HG03064 (cell line): Measurements from ENCODE around the gene COL24A1.
"Not testable (repeated sequence)": the region's sequence is repeated elsewhere in the genome, so short reads cannot be mapped to it uniquely, and the experiment has no call there.

Experiments
- ATAC-seq: cut with Tn5 transposase; IDR thresholded peaks from one replicate; pipeline ENCODE4 v1.9.1; 2021; ENCODE audit warnings: low read depth; ENCODE audit not compliant: unreplicated experiment

COL24A1 gene

DNA sequence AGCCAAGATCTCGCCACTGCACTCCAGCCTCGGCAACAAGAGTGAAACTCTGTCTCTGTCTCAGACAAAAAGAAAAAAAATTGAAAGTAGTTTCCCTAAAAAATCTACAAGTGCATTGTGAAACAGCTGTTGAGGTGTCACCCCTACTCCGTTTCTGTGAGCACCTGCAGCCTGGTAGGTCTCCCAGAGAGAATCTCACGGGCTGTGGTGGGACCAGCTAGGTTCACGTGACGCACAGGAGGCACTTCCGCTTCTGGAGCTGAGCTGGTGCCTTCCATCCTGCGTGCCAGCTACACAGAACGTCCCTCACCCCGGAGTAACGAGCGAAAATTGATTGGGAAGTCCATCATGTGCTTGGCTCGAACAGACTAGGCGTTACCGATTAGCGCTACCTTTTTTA lies 66.8 kb downstream of the COL24A1 start:
- no peak for ATAC-seq

GRCh38 chr1:86085741-86086409 lies 70.7 kb downstream of the COL24A1 start:
- ATAC-seq: no peak

DNA sequence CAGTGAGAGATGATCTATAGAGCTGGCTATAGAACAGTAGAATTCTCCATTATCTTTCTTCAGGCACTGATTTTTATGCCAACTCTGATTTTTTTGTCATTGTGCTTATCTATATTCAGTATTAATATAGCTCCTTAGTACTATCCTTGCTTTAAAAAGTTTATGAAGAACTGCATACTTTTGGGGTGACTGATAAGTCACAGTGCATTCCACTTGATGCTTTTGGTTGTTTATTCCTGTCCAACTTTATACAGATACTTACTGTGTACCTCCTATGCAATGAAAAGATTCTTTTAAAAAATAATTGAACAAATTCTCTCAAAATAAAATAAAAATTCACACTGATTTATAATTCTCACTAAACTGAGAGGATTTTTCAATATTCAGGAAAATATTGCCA lies 71.6 kb downstream of the COL24A1 start:
- ATAC-seq: no peak

GRCh38 chr1:86082183-86082582 lies 74.4 kb downstream of the COL24A1 start:
- ATAC-seq: no peak

DNA sequence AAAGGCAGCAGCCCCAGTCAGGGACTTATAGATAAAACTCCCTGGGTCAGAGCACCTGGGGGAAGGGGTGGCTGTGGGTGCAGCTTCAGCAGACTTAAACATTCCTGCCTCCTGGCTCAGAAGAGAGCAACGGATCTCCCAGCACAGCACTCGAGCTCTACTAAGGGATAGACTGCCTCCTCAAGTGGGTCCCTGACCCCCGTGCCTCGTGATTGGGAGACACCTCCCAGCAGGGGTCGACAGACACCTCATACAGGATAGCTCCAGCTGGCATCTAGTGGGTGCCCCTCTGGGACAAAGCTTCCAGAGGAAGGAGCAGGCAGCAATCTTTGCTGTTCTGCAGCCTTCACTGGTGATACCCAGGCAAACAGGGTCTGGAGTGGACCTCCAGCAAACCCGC lies 84.1 kb downstream of the COL24A1 start:
- not testable (repeated sequence) for ATAC-seq

- ATAC-seq: not testable (repeated sequence)
These were observed 84.7 kb downstream of the COL24A1 start for GRCh38 chr1:86071870-86072269.

GRCh38 chr1:86069757-86070145 lies 86.8 kb downstream of the COL24A1 start:
- ATAC-seq: no peak

- no peak for ATAC-seq
These were observed 87.5 kb downstream of the COL24A1 start for GRCh38 chr1:86068841-86069756.

- no peak for ATAC-seq
These were observed 88.3 kb downstream of the COL24A1 start for GRCh38 chr1:86068271-86068721.

DNA sequence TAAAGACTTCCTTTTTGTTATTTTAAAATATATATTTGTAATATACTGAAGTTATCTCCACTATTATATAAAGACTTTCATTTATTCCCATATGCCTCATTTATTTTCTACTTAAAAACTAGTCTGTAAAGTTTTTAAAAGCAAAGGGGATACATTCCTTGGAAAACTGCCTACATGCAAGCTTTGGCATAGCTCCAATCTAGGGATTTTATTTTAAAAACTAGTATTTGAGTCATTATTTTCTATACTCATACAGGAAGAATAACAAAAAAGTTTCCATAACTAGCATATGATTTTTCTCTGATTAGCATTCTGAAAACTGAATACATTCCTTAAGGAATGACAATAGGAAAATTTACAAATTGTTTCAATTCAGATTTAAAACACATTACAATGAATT lies 88.9 kb downstream of the COL24A1 start:
- ATAC-seq: no peak

DNA sequence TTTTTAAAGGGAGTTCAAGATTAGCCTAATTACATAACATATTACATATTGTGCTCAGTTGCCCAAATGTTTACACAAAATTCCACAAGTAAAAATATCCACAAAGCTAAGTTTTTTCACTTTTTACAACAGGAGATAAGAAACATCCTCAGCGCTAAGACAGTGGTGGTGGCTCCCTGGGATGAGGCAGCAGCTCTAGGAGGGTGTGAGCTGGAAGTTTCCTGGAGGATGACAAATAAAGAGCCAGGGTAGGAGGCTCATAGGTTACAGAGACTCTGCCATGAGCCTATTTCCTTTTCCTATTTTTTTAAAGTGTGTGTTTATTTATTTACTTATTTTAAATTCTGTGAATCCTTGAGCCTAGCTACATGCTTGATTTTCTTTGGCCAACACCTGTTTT lies 91.7 kb downstream of the COL24A1 start:
- ATAC-seq: no peak

- ATAC-seq: no peak
These were observed 92.9 kb downstream of the COL24A1 start for GRCh38 chr1:86063721-86064120.

GRCh38 chr1:86062453-86062852 lies 94.1 kb downstream of the COL24A1 start:
- ATAC-seq: no peak

DNA sequence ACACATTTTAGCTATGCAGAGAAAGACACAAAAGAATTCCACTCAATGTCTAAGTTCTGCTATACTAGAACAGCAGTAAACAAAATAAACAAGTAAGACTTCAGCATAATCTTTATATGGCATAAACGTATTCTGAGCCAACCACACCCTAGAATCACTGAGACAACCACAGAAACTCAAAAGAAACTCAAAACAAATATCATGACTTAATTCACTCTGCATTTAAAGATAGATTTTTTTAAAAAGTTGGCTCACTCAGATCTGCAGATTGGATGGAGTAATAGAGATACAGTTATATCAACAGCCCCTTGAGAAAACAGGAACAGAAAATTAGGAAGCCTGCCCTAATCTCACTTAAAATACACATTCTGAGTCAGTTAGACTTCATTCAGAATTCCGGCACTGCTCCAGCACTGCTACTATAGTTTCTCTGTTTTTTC lies 95.0 kb downstream of the COL24A1 start:
- ATAC-seq: no peak

DNA sequence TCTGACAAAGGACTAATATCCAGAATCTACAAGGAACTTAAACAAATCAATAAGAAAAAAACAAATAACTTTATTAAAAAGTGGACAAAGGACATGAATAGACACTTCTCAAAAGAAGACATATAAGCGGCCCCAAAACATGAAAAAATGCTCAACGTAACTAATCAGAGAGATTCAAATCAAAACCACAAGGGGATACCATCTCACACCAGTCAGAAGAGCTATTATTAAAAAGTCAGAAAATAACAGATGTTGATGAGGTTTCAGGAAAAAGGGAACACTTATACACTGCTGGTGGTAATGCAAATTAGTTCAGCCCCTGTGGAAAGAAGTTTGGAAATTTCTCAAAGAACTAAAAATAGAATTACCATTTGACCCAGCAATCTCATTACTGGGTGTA lies 102.2 kb downstream of the COL24A1 start:
- no peak for ATAC-seq

DNA sequence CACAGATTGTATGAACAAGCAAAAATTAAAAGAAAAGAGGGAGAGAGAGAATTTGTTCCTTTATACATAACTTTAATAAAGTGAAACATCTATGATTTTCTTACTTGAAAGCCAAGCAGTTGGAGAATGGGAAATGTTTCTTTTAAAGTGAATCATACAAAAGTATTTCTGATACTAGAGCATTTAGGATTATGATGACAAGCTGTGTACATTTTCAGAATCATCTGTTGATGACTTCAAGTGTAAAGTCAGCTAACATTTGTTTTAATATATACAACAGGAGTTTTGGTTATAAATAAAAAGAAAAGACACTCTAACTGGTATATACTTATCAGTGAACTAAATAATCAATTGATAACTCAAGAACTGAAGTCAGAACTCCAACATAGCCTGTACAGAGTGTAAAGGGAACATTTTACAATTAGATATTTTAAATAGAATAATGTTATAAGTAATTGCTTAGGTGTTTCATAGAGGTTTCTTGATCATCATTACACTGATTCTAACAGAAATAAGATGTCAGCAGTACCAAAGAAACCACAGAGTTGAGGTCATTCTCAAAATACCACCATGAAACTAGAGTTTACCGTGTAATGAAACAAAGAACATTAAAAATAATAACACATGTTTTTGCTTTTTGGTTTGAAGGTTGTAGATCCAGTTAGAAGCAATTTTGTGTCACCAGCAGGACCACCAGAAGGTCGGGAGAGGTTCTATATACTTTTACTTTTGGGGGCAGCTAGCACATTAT lies 103.4 kb downstream of the COL24A1 start:
- ATAC-seq: no peak

DNA sequence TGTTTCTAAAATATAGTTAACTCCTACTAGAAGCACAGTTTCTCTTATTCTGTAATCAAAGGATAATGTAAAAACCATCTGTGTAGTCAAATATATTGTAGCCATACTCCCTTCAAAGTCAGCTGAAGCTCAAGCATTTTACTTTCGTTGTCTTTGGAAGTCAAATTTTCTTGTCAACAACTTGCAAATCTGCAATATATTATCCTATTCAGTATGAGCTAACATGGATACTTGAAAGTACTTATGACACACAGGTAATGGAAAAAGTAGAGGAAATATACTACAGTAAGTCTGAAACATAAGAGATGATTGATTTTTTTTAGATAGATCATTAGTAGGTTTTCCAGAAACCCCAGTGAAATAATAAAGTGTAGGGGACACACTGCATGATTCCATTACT lies 121.5 kb downstream of the COL24A1 start:
- ATAC-seq: no peak

- no peak for ATAC-seq
These were observed 126.4 kb downstream of the COL24A1 start for GRCh38 chr1:86030180-86030579.

GRCh38 chr1:86018283-86018923 lies 138.2 kb downstream of the COL24A1 start:
- peak; percentile 64 for ATAC-seq

DNA sequence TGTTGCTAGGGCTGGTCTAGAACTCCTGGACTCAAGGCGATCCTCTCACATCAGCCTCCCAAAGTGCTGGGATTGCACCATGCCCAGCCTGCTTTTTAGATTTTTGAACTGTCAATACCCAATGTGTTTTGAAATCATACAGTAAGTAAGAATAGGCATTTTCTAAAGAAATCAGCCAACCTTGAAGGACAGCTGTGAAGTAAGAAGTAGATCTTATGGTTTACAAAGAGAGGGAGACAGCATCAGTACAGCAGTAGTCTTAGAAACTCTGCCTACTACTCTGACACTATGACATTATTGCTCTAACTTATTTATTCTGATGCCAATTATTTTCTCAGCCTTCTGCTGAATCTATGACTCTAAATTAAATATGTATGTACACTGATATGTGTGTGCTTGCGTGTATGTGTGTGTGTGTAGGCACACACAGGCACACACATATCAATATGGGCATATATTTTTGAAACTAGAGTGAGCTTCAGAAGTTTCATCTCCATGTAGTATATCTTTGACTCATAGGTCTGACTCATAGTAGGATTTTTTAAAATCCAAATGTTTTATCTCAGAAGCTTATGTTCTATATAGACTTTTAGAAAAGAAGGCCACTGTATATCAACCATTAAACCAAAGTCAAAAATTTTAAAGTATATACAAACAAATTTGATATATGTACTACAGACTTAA lies 140.4 kb downstream of the COL24A1 start:
- no peak for ATAC-seq
